SJCRH30 (cell line): ENCODE results near the gene KLHDC1. TPM values are rescaled to one million over a fixed set of nuclear protein-coding genes. Genes with fewer than 3 reads are reported as not detected.
A peak's percentile ranks its signal among the peaks of the same experiment; 100 is the strongest.
"Not testable (repeated sequence)": the region's sequence is repeated elsewhere in the genome, so short reads cannot be mapped to it uniquely, and the experiment has no call there.

ENCODE experiments used
- DNase-seq, 2 experiments: peaks; one replicate each; pipeline ENCODE4 v3.0.0-alpha.2; 2015 to 2020
- H3K27ac ChIP-seq: fragments of 250-450 bp; sonication (Bioruptor Pico); 2 replicates; pipeline ENCODE4 v1.5.1; 2020; ENCODE audit warnings: mild to moderate bottlenecking, moderate library complexity
- H3K27me3 ChIP-seq: fragments of 250-450 bp; sonication (Bioruptor Pico); 2 replicates; pipeline ENCODE4 v1.5.1; 2020; ENCODE audit warnings: mild to moderate bottlenecking, moderate library complexity
- H3K36me3 ChIP-seq: fragments of 250-450 bp; sonication (Bioruptor Pico); 2 replicates; pipeline ENCODE4 v1.5.1; 2020; ENCODE audit warnings: mild to moderate bottlenecking, moderate library complexity
- H3K4me1 ChIP-seq: fragments of 250-450 bp; sonication (Bioruptor Pico); 2 replicates; pipeline ENCODE4 v1.5.1; 2020; ENCODE audit warnings: mild to moderate bottlenecking, moderate library complexity
- H3K4me3 ChIP-seq: fragments of 250-450 bp; sonication (Bioruptor Pico); 2 replicates; pipeline ENCODE4 v1.5.1; 2020; ENCODE audit warnings: mild to moderate bottlenecking, moderate library complexity
- H3K9me3 ChIP-seq: fragments of 250-450 bp; sonication (Bioruptor Pico); replicated peaks from 2 replicates; pipeline ENCODE4 v1.5.1; 2020; ENCODE audit warnings: mild to moderate bottlenecking, moderate library complexity
- total RNA-seq: library from RNA; depleted of rRNA; stranded (reverse); fragments of >200 nt; shearing (Covaris generic); gene quantifications from 2 replicates; pipeline ENCODE4 v1.2.3, GENCODE V29; 2014; rRNA removed

The KLHDC1 gene
- total RNA-seq: 0.10 and 0.32 TPM in 2 replicates

DNA sequence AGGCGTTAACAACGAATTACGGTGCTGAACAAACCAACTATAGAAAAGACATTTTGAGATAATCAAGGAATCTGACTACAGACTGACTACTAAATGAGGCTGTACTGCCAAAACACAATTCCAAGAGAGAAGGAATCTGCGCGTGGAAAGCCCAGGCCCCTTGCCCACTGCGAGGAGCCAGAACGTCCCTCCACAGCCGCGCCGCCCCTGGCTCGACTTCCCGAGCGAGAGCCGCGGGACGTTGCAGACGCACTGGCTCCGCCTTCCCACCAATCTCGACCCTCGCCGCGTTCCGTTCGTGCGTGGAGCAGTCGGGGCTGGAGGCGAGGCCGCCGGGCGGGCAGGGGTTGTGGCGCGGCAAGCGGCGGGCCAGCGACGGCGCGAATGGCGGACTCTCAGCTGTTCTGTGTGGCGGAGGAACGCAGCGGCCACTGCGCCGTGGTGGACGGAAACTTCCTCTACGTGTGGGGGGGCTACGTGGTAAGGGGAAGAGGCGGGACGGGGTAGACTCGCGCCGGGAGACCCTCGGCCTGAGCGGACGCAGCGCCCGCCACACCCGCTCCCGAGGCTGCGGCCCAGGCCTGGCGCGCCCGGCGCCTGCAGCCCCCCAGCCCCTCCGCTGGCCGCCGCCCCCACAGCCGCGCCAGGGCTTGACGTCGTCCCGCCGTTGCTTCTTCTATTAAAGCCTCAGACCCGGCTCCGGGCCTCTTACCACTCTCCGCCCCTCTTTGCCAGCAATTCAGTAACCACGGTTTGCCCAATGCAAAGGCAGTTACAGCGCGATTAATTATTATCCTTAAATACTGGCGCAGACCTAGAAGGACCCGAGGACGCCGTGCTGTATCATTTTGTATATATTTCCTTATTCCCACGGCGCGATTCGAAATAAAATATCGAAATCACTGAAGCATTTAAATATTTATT is at the start of gene KLHDC1:
KLHDC1 (plus strand) TSS at position 310 of the 924 bp plus-strand sequence; CDS start at position 385, 75 bp downstream.
- Histone ChIP-seq H3K36me3 (no peaks in the 10 kb centered on the region), H3K27me3 (no peaks in the 10 kb centered on the region), H3K9me3 (no peaks in the 10 kb centered on the region), H3K4me3 (peak within 1 kb of the TSS; percentile 68), H3K27ac (peak within 1 kb of the TSS; percentile 61), H3K4me1 (no peaks in the 10 kb centered on the region)
- peak; percentile 80 to 85 for DNase-seq

GRCh38 chr14:49653508-49653907 is 39.4 kb upstream of the KLHDC1 start:
- Histone ChIP-seq H3K27ac (no peak overlapping the region), H3K4me1 (no peaks in the 10 kb centered on the region), H3K27me3 (no peaks in the 10 kb centered on the region), H3K4me3 (no peak overlapping the region), H3K36me3 (peaks cover 22% of the 10 kb centered on the region), H3K9me3 (no peaks in the 10 kb centered on the region)
- DNase-seq: no peak

- Histone ChIP-seq H3K27ac (no peak overlapping the region), H3K27me3 (no peaks in the 10 kb centered on the region), H3K9me3 (no peaks in the 10 kb centered on the region), H3K4me3 (no peak overlapping the region), H3K4me1 (no peaks in the 10 kb centered on the region), H3K36me3 (peaks cover 22% of the 10 kb centered on the region)
- DNase-seq: no peak
Measured at GRCh38 chr14:49654511-49654910, 38.4 kb upstream of the KLHDC1 start.

- not testable (repeated sequence) for H3K4me1 ChIP-seq, H3K9me3 ChIP-seq, DNase-seq, H3K27me3 ChIP-seq, H3K4me3 ChIP-seq, H3K27ac ChIP-seq
- peaks cover 10% of the 10 kb centered on the region for H3K36me3 ChIP-seq
Measured at GRCh38 chr14:49657500-49657899, 35.4 kb upstream of the KLHDC1 start.

GRCh38 chr14:49659526-49660455 is 33.1 kb upstream of the KLHDC1 start:
- Histone ChIP-seq H3K9me3 (no peaks in the 10 kb centered on the region), H3K27ac (no peak overlapping the region), H3K36me3 (peaks cover 15% of the 10 kb centered on the region; the same call in 1 of the 2 replicates), H3K4me3 (no peak overlapping the region), H3K4me1 (no peaks in the 10 kb centered on the region), H3K27me3 (no peaks in the 10 kb centered on the region)
- no peak for DNase-seq

DNA sequence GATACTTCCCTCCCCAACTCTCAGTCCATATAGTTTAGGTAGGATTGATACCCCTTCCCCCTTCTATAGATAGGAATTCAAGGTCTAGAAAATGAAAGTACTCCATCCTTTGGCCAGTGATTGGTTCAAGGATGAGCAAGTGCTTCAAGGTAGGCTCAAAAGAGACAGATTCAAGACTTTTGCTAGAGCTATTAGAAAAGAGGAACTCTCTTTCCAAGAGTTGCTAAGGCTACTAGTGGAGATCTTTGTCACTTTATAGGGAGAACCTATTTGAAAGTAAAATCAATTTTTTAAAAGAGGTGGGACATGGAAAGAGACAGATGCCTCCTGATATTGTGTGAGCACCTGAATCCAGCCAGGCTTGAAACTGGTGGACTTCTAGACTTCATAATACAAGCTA is 22.4 kb upstream of the KLHDC1 start:
- peaks cover 37% of the 10 kb centered on the region for H3K36me3 ChIP-seq
- no peak overlapping the region for H3K4me3 ChIP-seq
- H3K4me1 ChIP-seq: no peaks in the 10 kb centered on the region
- no peaks in the 10 kb centered on the region for H3K27me3 ChIP-seq
- no peaks in the 10 kb centered on the region for H3K9me3 ChIP-seq
- H3K27ac ChIP-seq: no peak overlapping the region
- no peak for DNase-seq

DNA sequence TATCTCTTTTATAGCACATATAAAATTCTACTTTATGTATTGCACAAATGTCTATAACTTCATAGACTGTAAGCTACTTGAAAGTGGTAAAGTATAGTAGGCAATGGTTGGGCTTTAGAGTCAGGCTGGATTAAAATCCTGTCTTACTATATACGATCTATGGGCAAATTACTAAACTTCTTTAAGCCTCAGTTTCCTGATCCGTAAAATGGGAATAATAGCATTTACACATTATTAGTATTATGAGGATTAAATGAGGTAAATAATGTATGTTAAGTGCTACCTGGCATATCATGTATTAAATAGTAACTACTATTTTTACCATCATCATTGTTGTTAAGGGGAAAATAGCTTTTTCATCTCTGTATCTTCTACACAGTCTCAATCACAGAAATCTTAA is 19.3 kb upstream of the KLHDC1 start:
- no peak for DNase-seq
- H3K4me3 ChIP-seq: no peak overlapping the region
- no peaks in the 10 kb centered on the region for H3K27me3 ChIP-seq
- no peaks in the 10 kb centered on the region for H3K9me3 ChIP-seq
- H3K27ac ChIP-seq: no peak overlapping the region
- no peaks in the 10 kb centered on the region for H3K4me1 ChIP-seq
- peaks cover 42% of the 10 kb centered on the region for H3K36me3 ChIP-seq

DNA sequence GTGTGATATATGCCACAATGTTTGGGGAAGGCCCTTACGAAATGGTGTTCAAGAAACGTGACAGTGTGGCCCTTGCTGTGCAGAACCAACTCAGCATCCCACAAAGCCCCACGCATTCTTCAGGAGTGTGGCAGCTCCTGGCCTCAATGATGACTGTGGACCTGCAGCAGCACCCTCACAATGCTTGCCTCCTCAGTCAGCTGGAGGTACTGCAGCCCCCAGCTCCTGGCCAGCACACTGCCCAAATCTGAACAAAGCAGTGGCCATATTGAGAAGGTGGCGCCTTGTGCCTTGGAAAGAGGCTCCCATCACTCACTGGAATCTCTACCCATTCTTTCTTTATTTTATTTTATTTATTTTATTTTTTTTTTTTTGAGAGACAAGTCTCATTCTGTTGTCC is 15.3 kb upstream of the KLHDC1 start:
- no peak for DNase-seq
- Histone ChIP-seq H3K36me3 (peaks cover 66% of the 10 kb centered on the region), H3K4me3 (no peak overlapping the region), H3K27ac (no peak overlapping the region), H3K9me3 (no peaks in the 10 kb centered on the region), H3K4me1 (no peaks in the 10 kb centered on the region), H3K27me3 (no peaks in the 10 kb centered on the region)

- Histone ChIP-seq H3K4me3 (no peak overlapping the region), H3K27me3 (no peaks in the 10 kb centered on the region), H3K27ac (no peak overlapping the region), H3K9me3 (no peaks in the 10 kb centered on the region), H3K4me1 (no peaks in the 10 kb centered on the region), H3K36me3 (peaks cover 61% of the 10 kb centered on the region)
- no peak for DNase-seq
Measured at GRCh38 chr14:49679271-49679670, 13.6 kb upstream of the KLHDC1 start.

- H3K9me3 ChIP-seq: no peaks in the 10 kb centered on the region
- H3K36me3 ChIP-seq: peaks cover 18% of the 10 kb centered on the region
- H3K4me1 ChIP-seq: 0 out of 2 replicates have a peak, but pooled peaks cover 2% of the 10 kb centered on the region
- no peak for DNase-seq
- no peaks in the 10 kb centered on the region for H3K27me3 ChIP-seq
- no peak overlapping the region for H3K27ac ChIP-seq
- H3K4me3 ChIP-seq: no peak overlapping the region
Measured at GRCh38 chr14:49686425-49686824, 6.5 kb upstream of the KLHDC1 start.

DNA sequence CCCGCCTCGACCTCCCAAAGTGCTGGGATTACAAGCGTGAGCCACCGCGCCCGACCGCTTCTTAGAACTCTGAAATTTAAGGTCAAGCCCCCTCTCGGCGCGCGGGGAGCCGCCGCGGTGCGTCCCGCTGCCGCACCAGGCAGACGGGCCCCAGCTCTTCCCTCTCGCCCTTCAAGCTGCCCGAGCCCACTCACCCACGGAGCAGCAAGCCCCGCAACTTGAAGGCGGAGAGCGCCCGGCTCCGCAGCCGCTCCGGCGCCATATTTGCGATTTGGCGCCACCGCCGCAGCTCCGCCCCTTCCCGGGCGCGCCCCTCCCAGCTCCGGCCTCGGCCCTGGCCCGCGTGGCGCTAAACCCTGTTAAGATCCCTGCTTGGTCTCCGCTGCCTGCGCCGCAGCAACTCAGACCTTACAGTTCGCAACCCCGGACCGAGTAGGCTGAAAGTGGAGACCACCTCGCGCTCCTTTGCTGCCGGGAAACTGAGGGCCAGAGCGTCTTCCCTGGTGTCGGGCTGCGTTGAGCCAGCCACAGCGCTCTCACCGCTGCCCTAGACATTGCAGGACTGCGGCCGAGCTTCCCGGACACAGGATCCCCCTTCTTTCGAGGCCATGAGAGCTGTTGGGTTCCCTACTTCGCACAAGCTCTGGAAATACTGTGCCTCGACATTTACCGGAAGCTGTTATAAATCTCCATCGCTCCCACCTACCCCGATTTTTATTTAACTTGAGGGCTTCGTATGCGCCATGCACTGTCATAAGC is 4.8 kb upstream of the KLHDC1 start, which contains the start of gene POLE2:
POLE2 (minus strand) TSS at position 273 of the 759 bp plus-strand sequence; CDS start at position 262, 11 bp downstream.
- Histone ChIP-seq H3K9me3 (no peaks in the 10 kb centered on the region), H3K27me3 (no peaks in the 10 kb centered on the region), H3K4me1 (0 out of 2 replicates have a peak, but pooled peaks cover 2% of the 10 kb centered on the region), H3K4me3 (peak within 1 kb of the TSS; percentile 91), H3K36me3 (peaks cover 3% of the 10 kb centered on the region; the same call in 1 of the 2 replicates), H3K27ac (peak within 1 kb of the TSS; percentile 88)
- DNase-seq: peak; percentile 85 to 89

DNA sequence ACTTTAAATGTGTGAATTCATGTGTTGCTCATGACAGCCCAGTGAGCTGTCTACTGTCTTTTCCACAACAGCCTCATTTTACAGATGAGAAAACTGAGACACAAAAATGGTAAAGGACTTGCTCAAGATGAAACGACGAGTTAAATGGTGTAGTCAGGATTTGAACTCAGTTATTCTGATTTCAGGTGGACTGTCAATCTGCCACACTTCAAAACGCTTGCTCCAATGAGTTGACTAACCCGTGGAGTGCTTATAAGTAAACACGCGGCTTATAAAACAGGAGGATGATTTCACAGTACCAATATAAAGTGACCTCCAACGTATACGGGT is 4.3 kb upstream of the KLHDC1 start:
- peak overlapping the region; percentile 91 for H3K4me3 ChIP-seq
- H3K27me3 ChIP-seq: no peaks in the 10 kb centered on the region
- H3K4me1 ChIP-seq: 0 out of 2 replicates have a peak, but pooled peaks cover 2% of the 10 kb centered on the region
- H3K9me3 ChIP-seq: no peaks in the 10 kb centered on the region
- no peak for DNase-seq
- H3K27ac ChIP-seq: peak overlapping the region; percentile 88; the same call in 1 of the 2 replicates
- no peaks in the 10 kb centered on the region for H3K36me3 ChIP-seq

DNA sequence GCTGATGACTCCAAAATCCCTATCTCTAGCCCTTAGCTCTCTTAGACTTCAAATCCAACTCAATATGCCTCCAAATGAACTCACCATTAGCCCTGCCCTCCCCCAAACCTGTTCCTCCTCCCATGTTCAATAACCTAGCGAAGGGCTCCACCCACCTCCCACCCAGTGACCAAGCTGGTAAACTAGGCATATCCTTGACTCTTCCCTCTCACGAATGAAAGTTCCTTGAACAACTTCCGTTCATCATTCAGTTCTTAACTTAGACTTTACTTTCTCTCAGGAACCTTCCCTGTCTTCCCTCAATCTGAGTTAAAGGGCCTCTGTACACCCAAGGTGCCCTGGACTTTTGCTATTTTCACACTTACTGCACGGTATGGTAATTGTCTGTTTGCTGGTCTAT is 1.9 kb upstream of the KLHDC1 start:
- no peaks in the 10 kb centered on the region for H3K27me3 ChIP-seq
- peak in 1 of 2 experiments; percentile 16 for DNase-seq
- H3K27ac ChIP-seq: no peak overlapping the region
- H3K4me3 ChIP-seq: no peak overlapping the region
- H3K4me1 ChIP-seq: 0 out of 2 replicates have a peak, but pooled peaks cover 2% of the 10 kb centered on the region
- no peaks in the 10 kb centered on the region for H3K36me3 ChIP-seq
- H3K9me3 ChIP-seq: no peaks in the 10 kb centered on the region

DNA sequence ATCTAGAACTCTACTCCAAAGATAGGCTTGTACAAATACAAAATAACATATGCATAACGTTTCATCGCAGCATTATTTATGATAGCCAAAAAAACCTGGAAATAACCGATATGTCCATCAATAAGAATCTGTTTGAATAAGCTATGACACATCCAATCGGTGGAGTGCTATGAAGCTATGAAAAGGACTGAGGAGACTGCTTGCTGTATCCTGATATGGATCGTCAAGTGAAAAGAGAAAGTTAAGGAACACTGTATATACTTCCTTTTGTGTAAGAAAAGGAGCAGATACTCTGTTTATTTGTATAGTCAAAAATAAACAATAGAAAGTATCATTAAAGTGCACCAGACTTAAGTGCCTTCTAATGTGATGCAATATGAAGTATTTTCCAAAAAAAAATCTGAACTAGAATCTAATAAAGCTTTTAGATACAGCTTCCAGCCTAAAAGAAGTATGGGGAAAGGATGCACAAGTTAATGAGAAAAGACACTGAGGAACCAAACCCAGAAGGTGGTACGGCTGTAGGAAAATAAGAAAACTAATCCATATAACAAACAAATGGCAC is 645 bp upstream of the KLHDC1 start:
- Histone ChIP-seq H3K9me3 (no peaks in the 10 kb centered on the region), H3K36me3 (no peaks in the 10 kb centered on the region), H3K27me3 (no peaks in the 10 kb centered on the region), H3K27ac (peak overlapping the region; percentile 61), H3K4me3 (peak overlapping the region; percentile 68), H3K4me1 (0 out of 2 replicates have a peak, but pooled peaks cover 1% of the 10 kb centered on the region)
- no peak for DNase-seq
